H1 (cell line): Measurements from ENCODE around the gene FOXF1. TPM values are rescaled to one million over a fixed set of nuclear protein-coding genes. Genes with fewer than 3 reads are reported as not detected.

Experiments used
- CTCF ChIA-PET: fragments of 300-600 bp; sonication (Branson Sonifier 250); formaldehyde crosslinking; loops from one replicate; lab custom pipeline; 2021; ENCODE audit not compliant: partially characterized antibody; lab: Charles Lee
- POLR2A ChIA-PET: fragments of 300-600 bp; sonication (Branson Sonifier 250); formaldehyde crosslinking; loops from one replicate; lab custom pipeline; 2021; ENCODE audit warnings: inconsistent platforms; ENCODE audit not compliant: partially characterized antibody; lab: Charles Lee
- DNase-seq, 2 experiments: peaks; one replicate each; pipeline versions ENCODE4 v3.0.0 to v3.0.0-alpha.2; 2010 to 2022; ENCODE audit warnings: low spot score in 2 of 2, low read depth in 1 of 2, mixed read lengths in 1 of 2
- FAIRE-seq: peaks from 2 replicates; lab custom pipeline; 2011; peaks lifted over from hg19 to GRCh38; lab: Jason Lieb, UNC
- H2AFZ ChIP-seq: 2 replicates; pipeline ENCODE4 v1.8.1; 2012; ENCODE audit warnings: low read length, inconsistent platforms
- H2AK5ac ChIP-seq: 2 replicates; pipeline ENCODE4 v1.6.1; 2013; ENCODE audit warnings: low read depth, low read length
- H2BK120ac ChIP-seq: replicated peaks from 2 replicates; pipeline ENCODE3; 2013; ENCODE audit warnings: low read depth, low read length, inconsistent platforms
- H2BK12ac ChIP-seq: 2 replicates; pipeline ENCODE4 v1.6.1; 2013; ENCODE audit warnings: low read depth, low read length
- H2BK15ac ChIP-seq: 2 replicates; pipeline ENCODE4 v1.6.1; 2013; ENCODE audit warnings: low read length
- H2BK20ac ChIP-seq: 2 replicates; pipeline ENCODE4 v1.6.1; 2013; ENCODE audit warnings: low read length
- H2BK5ac ChIP-seq: 2 replicates; pipeline ENCODE4 v1.6.1; 2013; ENCODE audit warnings: low read depth, low read length
- H3K14ac ChIP-seq: 2 replicates; pipeline ENCODE4 v1.6.1; 2013; ENCODE audit warnings: inconsistent platforms; ENCODE audit not compliant: insufficient read length
- H3K18ac ChIP-seq: 2 replicates; pipeline ENCODE4 v1.6.1; 2013; ENCODE audit warnings: low read length; ENCODE audit errors: extremely low read depth
- H3K23ac ChIP-seq: 2 replicates; pipeline ENCODE4 v1.6.1; 2013; ENCODE audit warnings: inconsistent platforms; ENCODE audit not compliant: insufficient read length
- H3K23me2 ChIP-seq: 2 replicates; pipeline ENCODE4 v1.6.1; 2013; ENCODE audit warnings: low read depth, low read length
- H3K27ac ChIP-seq: 2 replicates; pipeline ENCODE4 v1.6.1; 2011; ENCODE audit warnings: low read depth, low read length, inconsistent platforms
- H3K27me3 ChIP-seq, 4 experiments: replicated peaks in 1 of 4; 1 replicate in 1 of 4; 2 replicates in 3 of 4; pipeline versions ENCODE4 v1.6.1 to v1.8.1; 2011 to 2013; ENCODE audit warnings: low read length in 3 of 4, mild to moderate bottlenecking in 3 of 4, inconsistent platforms in 2 of 4, mixed read lengths in 2 of 4, moderate library complexity in 1 of 4; ENCODE audit not compliant: control insufficient read depth in 3 of 4, insufficient read depth in 3 of 4; ENCODE audit errors: extremely low read depth in 1 of 4
- H3K36me3 ChIP-seq, 4 experiments: 2 replicates each; pipeline versions ENCODE4 v1.6.1 to v1.8.1; 2011 to 2013; ENCODE audit warnings: mild to moderate bottlenecking in 4 of 4, low read length in 3 of 4, moderate library complexity in 2 of 4, control low read depth in 1 of 4, inconsistent platforms in 1 of 4; ENCODE audit not compliant: insufficient read depth in 4 of 4, control insufficient read depth in 2 of 4
- H3K4ac ChIP-seq: replicated peaks from 2 replicates; pipeline ENCODE3; 2013; ENCODE audit warnings: low read length, low read depth, mixed read lengths, inconsistent platforms; ENCODE audit not compliant: insufficient read length
- H3K4me1 ChIP-seq, 4 experiments: replicated peaks in 1 of 4; 1 replicate in 1 of 4; 2 replicates in 3 of 4; pipeline versions ENCODE4 v1.6.1 to v1.8.1; 2011 to 2013; ENCODE audit warnings: low read length in 3 of 4, inconsistent platforms in 2 of 4, mixed read lengths in 1 of 4; ENCODE audit not compliant: insufficient read depth in 4 of 4, control insufficient read depth in 3 of 4
- H3K4me2 ChIP-seq, 2 experiments: 2 replicates each; pipeline versions ENCODE4 v1.6.1 to v1.8.1; 2011 to 2013; ENCODE audit warnings: low read depth in 2 of 2, low read length in 2 of 2, control low read depth in 1 of 2, inconsistent platforms in 1 of 2, mild to moderate bottlenecking in 1 of 2; ENCODE audit not compliant: insufficient read depth in 1 of 2
- H3K4me3 ChIP-seq, 4 experiments: fragments of 200-600, 300-600 bp in 1 of 4; sonication (generic), shearing (Covaris generic), sonication (Bioruptor Twin) in 1 of 4; 2 replicates each; pipeline versions ENCODE4 v1.5.1 to v1.8.1; 2011 to 2016; ENCODE audit warnings: low read length in 4 of 4, low read depth in 3 of 4, control low read depth in 2 of 4, inconsistent platforms in 2 of 4, mild to moderate bottlenecking in 2 of 4, mixed read lengths in 1 of 4, moderate library complexity in 1 of 4; ENCODE audit not compliant: insufficient read depth in 2 of 4; ENCODE audit errors: extremely low read depth in 1 of 4
- H3K56ac ChIP-seq: replicated peaks from 2 replicates; pipeline ENCODE3; 2013; ENCODE audit warnings: low read depth, mild to moderate bottlenecking, mixed read lengths, low read length, inconsistent platforms; ENCODE audit not compliant: insufficient read length
- H3K79me1 ChIP-seq: 2 replicates; pipeline ENCODE4 v1.6.1; 2013; ENCODE audit warnings: low read depth, low read length, control low read depth
- H3K79me2 ChIP-seq, 2 experiments: 2 replicates each; pipeline versions ENCODE4 v1.6.1 to v1.8.1; 2012 to 2013; ENCODE audit warnings: low read length in 2 of 2, mild to moderate bottlenecking in 2 of 2, inconsistent platforms in 1 of 2; ENCODE audit not compliant: insufficient read depth in 2 of 2, control insufficient read depth in 1 of 2
- H3K9ac ChIP-seq, 4 experiments: replicated peaks in 1 of 4; 1 replicate in 1 of 4; 2 replicates in 3 of 4; pipeline versions ENCODE4 v1.6.1 to v1.8.1; 2011 to 2013; ENCODE audit warnings: low read depth in 3 of 4, low read length in 3 of 4, control low read depth in 2 of 4, mild to moderate bottlenecking in 2 of 4, moderate library complexity in 2 of 4, inconsistent platforms in 1 of 4; ENCODE audit errors: extremely low read depth in 1 of 4
- H3K9me3 ChIP-seq, 2 experiments: 2 replicates each; pipeline versions ENCODE4 v1.6.1 to v1.8.1; 2012 to 2013; ENCODE audit warnings: mild to moderate bottlenecking in 2 of 2, moderate library complexity in 2 of 2, control low read depth in 1 of 2, inconsistent platforms in 1 of 2, low read depth in 1 of 2, low read length in 1 of 2, mixed read lengths in 1 of 2; ENCODE audit not compliant: insufficient read depth in 2 of 2
- H4K20me1 ChIP-seq, 2 experiments: replicated peaks in 1 of 2; 2 replicates each; pipeline versions ENCODE3 to v1.8.1; 2011 to 2013; ENCODE audit warnings: inconsistent platforms in 2 of 2, low read length in 2 of 2, mild to moderate bottlenecking in 1 of 2; ENCODE audit not compliant: insufficient read depth in 2 of 2, control insufficient read depth in 1 of 2
- H4K5ac ChIP-seq: 2 replicates; pipeline ENCODE4 v1.6.1; 2013; ENCODE audit warnings: low read length, low read depth, mixed read lengths, inconsistent platforms; ENCODE audit not compliant: insufficient read length
- H4K8ac ChIP-seq: 2 replicates; pipeline ENCODE4 v1.8.0; 2013; ENCODE audit warnings: mild to moderate bottlenecking, moderate library complexity, low read length, inconsistent platforms; ENCODE audit not compliant: insufficient read depth; ENCODE audit errors: extremely low read depth
- H4K91ac ChIP-seq: replicated peaks from 2 replicates; pipeline ENCODE3; 2013; ENCODE audit warnings: low read length, mixed read lengths, inconsistent platforms; ENCODE audit not compliant: insufficient read length
- CTCF ChIP-seq, 3 experiments: IDR thresholded peaks; 1 replicate in 2 of 3; 2 replicates in 1 of 3; pipeline versions ENCODE4 v1.5.1 to v1.6.1; 2011; ENCODE audit warnings: low read length in 3 of 3, mild to moderate bottlenecking in 3 of 3, inconsistent platforms in 2 of 3, low read depth in 1 of 3, moderate library complexity in 1 of 3; ENCODE audit not compliant: insufficient read depth in 1 of 3; ENCODE audit errors: control extremely low read depth in 1 of 3
- JUND ChIP-seq: IDR thresholded peaks from 2 replicates; pipeline ENCODE4 v1.6.1; 2011; ENCODE audit warnings: mild to moderate bottlenecking, improper control_type of control experiment, low read length
- WGBS, 2 experiments: shearing (Covaris generic) in 1 of 2; methylation state at CpG; one replicate each; pipeline versions ENCODE4 v1.1.6 to v1.1.7; 2013 to 2015; ENCODE audit warnings: low lambda C conversion rate in 2 of 2, mixed read lengths in 2 of 2, inconsistent platforms in 1 of 2, low coverage in 1 of 2, missing lambda C conversion rate in 1 of 2; ENCODE audit not compliant: insufficient replicate concordance in 2 of 2, insufficient coverage in 1 of 2, insufficient read length in 1 of 2; ENCODE audit errors: extremely low coverage in 1 of 2, missing lambda C conversion rate in 1 of 2; 5-methylcytosine and 5-hydroxymethylcytosine counted together
- polyA plus RNA-seq, 7 experiments: library from polyadenylated mRNA; depleted of rRNA in 3 of 7; stranded (reverse) in 5 of 7; unstranded in 2 of 7; fragments of >200 nt in 5 of 7; fragments of 200-250 nt in 2 of 7; gene quantifications; 1 replicate in 5 of 7; 2 replicates in 1 of 7; 4 replicates in 1 of 7; pipeline versions ENCODE4 v1.2.1 to v1.2.3, GENCODE V29; 2011 to 2013; ENCODE audit warnings: missing spikeins in 2 of 7, mixed read lengths in 2 of 7
- total RNA-seq: library from RNA; stranded (reverse); fragmentation: NEBNext Ultra II Directional; extraction: Animal tissue kit (Norgen Biotek cat#: 25700); gene quantifications from 2 replicates; pipeline ENCODE4 v1.2.1, GENCODE V29; 2021

FOXF1 gene
- total and polyA plus RNA-seq, 2 of the 8 experiments (the other 6 are each of a cell fraction or from before 2014, with no cell fraction given) = 0.02 TPM; not detected in 1

- no peak overlapping the region for H3K4me2 ChIP-seq
- no peak for DNase-seq
Observed at GRCh38 chr16:86528061-86528929, 18.0 kb downstream of the FOXF1 start.

More at GRCh38 chr16:86528061-86528929, 18.0 kb downstream of the FOXF1 start:
- Histone ChIP-seq H4K5ac (no peak overlapping the region), H2BK120ac (no peak overlapping the region), H3K4me1 (no peaks in the 10 kb centered on the region), H2AFZ (no peak overlapping the region), H3K18ac (no peak overlapping the region), H4K91ac (no peak overlapping the region), H3K79me1 (no peaks in the 10 kb centered on the region), H3K23me2 (no peaks in the 10 kb centered on the region), H3K79me2 (no peaks in the 10 kb centered on the region), H3K9ac (no peak overlapping the region), H3K27ac (no peak overlapping the region), H4K8ac (no peak overlapping the region; the same call in 1 of the 2 replicates), H2BK20ac (no peak overlapping the region), H3K23ac (no peak overlapping the region), H2BK12ac (no peak overlapping the region), H3K14ac (no peak overlapping the region), H3K4me3 (no peak overlapping the region), H3K4ac (no peak overlapping the region), H3K36me3 (no peaks in the 10 kb centered on the region), H4K20me1 (no peaks in the 10 kb centered on the region), H3K27me3 (no peaks in the 10 kb centered on the region), H3K56ac (no peak overlapping the region), H3K9me3 (peaks cover 3 to 12% of the 10 kb centered on the region in 2 experiments; a peak in 2 of 4 replicates), H2BK15ac (no peak overlapping the region), H2AK5ac (no peak overlapping the region), H2BK5ac (no peak overlapping the region)
- no peak for FAIRE-seq
- CTCF ChIA-PET = interaction anchor here (0.6 to 1.8 kb wide), 8 partner anchors 9 to 619 kb away, joined by 3 to 4 read pairs (median 4); no protein-coding TSS in a partner anchor
- TF ChIP-seq CTCF (IDR thresholded peaks at IDR 0.05; ENCODE audit: control extremely low read depth in 1 of 3, insufficient read depth in 1 of 3, low read depth in 1 of 3, low read length in 3 of 3) (peak in 1 of 3 experiments; percentile 15; a peak in 1 of 4 replicates), JUND (no peak)
- POLR2A ChIA-PET = interaction anchor here (1.4 to 1.8 kb wide), 2 partner anchors 8 to 15 kb away, joined by 4 to 5 read pairs; no protein-coding TSS in a partner anchor
- WGBS, 2 experiments = 93% methylated on average over 36 of the region's 38 CpGs; no CpG with 5 or more reads in 1 of the 2 experiments
